GM12891 (cell line): Measurements from ENCODE around the gene KRTDAP.

Source experiments
- POLR2A ChIP-seq: IDR thresholded peaks from 2 replicates; pipeline ENCODE4 v1.6.1; 2011; ENCODE audit warnings: low read depth, low read length, control low read depth
- POLR2AphosphoS5 ChIP-seq: IDR thresholded peaks from 2 replicates; pipeline ENCODE4 v1.6.1; 2011; ENCODE audit warnings: low read depth, low read length, control low read depth
- TAF1 ChIP-seq: IDR thresholded peaks from 2 replicates; pipeline ENCODE4 v1.6.1; 2011; ENCODE audit warnings: low read depth, low read length, control low read depth

- no peak for TF ChIP-seq POLR2A
- TF ChIP-seq POLR2AphosphoS5, result no peak
- no peak for TF ChIP-seq TAF1
These were observed 24.0 kb downstream of the KRTDAP start for GRCh38 chr19:35466259-35466658.
